HCT116 (cell line): ENCODE data around the gene PKIB. TPM values are rescaled to one million over a fixed set of nuclear protein-coding genes. Genes with fewer than 3 reads are reported as not detected.

Source experiments
- ATAC-seq: fragments of 200-7000 bp; cut with Tn5 transposase; 2 replicates; pipeline ENCODE4 v1.9.1; 2020; ENCODE audit warnings: mild to moderate bottlenecking, moderate library complexity
- BruUV-seq: library from RNA; stranded (reverse); fragments of 400-500 nt; replicated peaks from 2 replicates; lab custom pipeline; 2021; lab: Mats Ljungman, UMichigan
- CTCF ChIA-PET: fragments of 300-600 bp; sonication (Branson Sonifier 250); formaldehyde crosslinking; loops from one replicate; lab custom pipeline; 2021; ENCODE audit warnings: antibody characterized with exemption; lab: Charles Lee
- POLR2A ChIA-PET: fragments of 300-600, 350-600 bp; sonication (Branson Sonifier 250); formaldehyde crosslinking; loops from one replicate; lab custom pipeline; 2021; ENCODE audit warnings: antibody characterized with exemption; lab: Charles Lee
- RAD21 ChIA-PET, 2 experiments: fragments of 300-600 bp; sonication (Branson Sonifier 250); formaldehyde crosslinking; loops; one replicate each; lab custom pipeline; 2023; ENCODE audit warnings: low total read pairs in 2 of 2; ENCODE audit not compliant: uncharacterized antibody in 2 of 2, unreplicated experiment in 2 of 2, low non-redundant PET in 1 of 2; lab: Charles Lee
- DNase-seq: peaks from one replicate; pipeline ENCODE4 v3.0.0-alpha.2; 2010; ENCODE audit warnings: low read depth, low spot score
- H2AFZ ChIP-seq: fragments of 200-600 bp; shearing (Covaris generic), sonication (generic); 2 replicates; pipeline ENCODE4 v1.6.1; 2017; ENCODE audit warnings: low read depth, mixed run types, mixed read lengths, antibody characterized with exemption, low read length; ENCODE audit not compliant: poor library complexity, severe bottlenecking
- H3K27ac ChIP-seq: 2 replicates; pipeline ENCODE4 v1.5.1; 2012; ENCODE audit warnings: low read depth, low read length
- H3K27me3 ChIP-seq: fragments of 200-600 bp; sonication (generic); 2 replicates; pipeline ENCODE4 v1.6.1; 2016; ENCODE audit warnings: mixed run types, low read length, mixed read lengths; ENCODE audit not compliant: insufficient read depth
- H3K36me3 ChIP-seq, 2 experiments: fragments of 200-500 bp in 1 of 2; fragments of 200-600 bp in 1 of 2; sonication (Bioruptor generic) in 1 of 2; sonication (generic) in 1 of 2; 2 replicates each; pipeline versions ENCODE4 v1.5.1 to v1.6.1; 2014 to 2016; ENCODE audit warnings: low read length in 2 of 2, inconsistent platforms in 1 of 2, mixed read lengths in 1 of 2, mixed run types in 1 of 2; ENCODE audit not compliant: insufficient read depth in 2 of 2, control insufficient read depth in 1 of 2
- H3K4me1 ChIP-seq, 2 experiments: fragments of 200-600 bp in 1 of 2; sonication (generic) in 1 of 2; 2 replicates each; pipeline versions ENCODE4 v1.5.1 to v1.6.1; 2012 to 2017; ENCODE audit warnings: low read length in 2 of 2, inconsistent platforms in 1 of 2, mild to moderate bottlenecking in 1 of 2, mixed read lengths in 1 of 2, mixed run types in 1 of 2, moderate library complexity in 1 of 2; ENCODE audit not compliant: insufficient read depth in 2 of 2, control insufficient read depth in 1 of 2
- H3K4me2 ChIP-seq: fragments of 200-600 bp; sonication (generic); 2 replicates; pipeline ENCODE4 v1.6.1; 2017; ENCODE audit warnings: mixed run types, low read length, mixed read lengths
- H3K4me3 ChIP-seq, 2 experiments: fragments of 200-600 bp in 1 of 2; sonication (generic) in 1 of 2; replicated peaks in 1 of 2; 2 replicates each; pipeline ENCODE4 v1.5.1; 2011 to 2016; ENCODE audit warnings: low read length in 2 of 2, control low read depth in 1 of 2, low read depth in 1 of 2, mild to moderate bottlenecking in 1 of 2, mixed read lengths in 1 of 2, mixed run types in 1 of 2
- H3K79me2 ChIP-seq: fragments of 200-600 bp; sonication (generic); 2 replicates; pipeline ENCODE4 v1.6.1; 2017; ENCODE audit warnings: mild to moderate bottlenecking, mixed run types, low read length, moderate library complexity, mixed read lengths; ENCODE audit not compliant: insufficient read depth
- H3K9ac ChIP-seq: fragments of 200-600 bp; sonication (generic); 2 replicates; pipeline ENCODE4 v1.6.1; 2016; ENCODE audit warnings: low read length, mixed read lengths
- H3K9me2 ChIP-seq: fragments of 200-600 bp; sonication (generic), shearing (Covaris generic); 2 replicates; pipeline ENCODE4 v1.6.1; 2017; ENCODE audit warnings: mixed run types, mild to moderate bottlenecking, moderate library complexity; ENCODE audit not compliant: insufficient read depth
- H3K9me3 ChIP-seq, 2 experiments: fragments of 200-500 bp in 1 of 2; fragments of 200-600 bp in 1 of 2; sonication (Bioruptor generic) in 1 of 2; sonication (generic) in 1 of 2; 2 replicates each; pipeline ENCODE4 v1.6.1; 2014 to 2017; ENCODE audit warnings: low read length in 2 of 2, mixed read lengths in 2 of 2, inconsistent platforms in 1 of 2, low read depth in 1 of 2, mild to moderate bottlenecking in 1 of 2, mixed run types in 1 of 2, moderate library complexity in 1 of 2; ENCODE audit not compliant: control insufficient read depth in 1 of 2, insufficient read depth in 1 of 2
- H4K20me1 ChIP-seq: fragments of 200-600 bp; sonication (generic), shearing (Covaris generic); 2 replicates; pipeline ENCODE4 v1.6.1; 2017; ENCODE audit warnings: mixed run types, mild to moderate bottlenecking, moderate library complexity; ENCODE audit not compliant: insufficient read depth
- CBX3 ChIP-seq: IDR thresholded peaks from 2 replicates; pipeline ENCODE4 v1.6.1; 2012; ENCODE audit warnings: low read depth
- EGR1 ChIP-seq: IDR thresholded peaks from 2 replicates; pipeline ENCODE4 v1.6.1; 2012; ENCODE audit warnings: low read depth
- ELF1 ChIP-seq: IDR thresholded peaks from 2 replicates; pipeline ENCODE4 v1.6.1; 2012; ENCODE audit warnings: low read depth, borderline replicate concordance
- POLR2AphosphoS5 ChIP-seq: IDR thresholded peaks from 2 replicates; pipeline ENCODE4 v1.6.1; 2011; ENCODE audit warnings: mild to moderate bottlenecking, low read depth, low read length, moderate library complexity
- RAD21 ChIP-seq: IDR thresholded peaks from 2 replicates; pipeline ENCODE4 v1.6.1; 2012; ENCODE audit warnings: low read depth, mild to moderate bottlenecking
- SP1 ChIP-seq: IDR thresholded peaks from 2 replicates; pipeline ENCODE4 v1.6.1; 2012; ENCODE audit warnings: low read depth
- intact Hi-C: fragments of 100-400 bp; cut with micrococcal nuclease; formaldehyde crosslinking; loops from 2 replicates; pipeline ENCODE4 v1.10.0; 2022
- total RNA-seq: library from RNA; stranded (reverse); gene quantifications from one replicate; pipeline ENCODE4 v1.2.1, GENCODE V29; 2021; ENCODE audit not compliant: unreplicated experiment
- TF ChIP-seq, protein P1 (sequence below): IDR thresholded peaks from 2 replicates; pipeline ENCODE4 v1.6.1; 2011; ENCODE audit warnings: mild to moderate bottlenecking, low read length, moderate library complexity; ENCODE audit not compliant: insufficient replicate concordance; ENCODE audit errors: extremely low read depth
- TF ChIP-seq, protein P2 (sequence below), 3 experiments: fragments of 200-600 bp in 1 of 3; sonication (generic) in 1 of 3; IDR thresholded peaks in 2 of 3; conservative IDR thresholded peaks in 1 of 3; 2 replicates each; pipeline ENCODE4 v1.5.1; 2012 to 2017; ENCODE audit warnings: low read depth in 2 of 3, low read length in 2 of 3, antibody characterized with exemption in 1 of 3, borderline replicate concordance in 1 of 3, control low read depth in 1 of 3, mild to moderate bottlenecking in 1 of 3, mixed read lengths in 1 of 3, mixed run types in 1 of 3, moderate library complexity in 1 of 3; ENCODE audit not compliant: insufficient read depth in 1 of 3
- TF ChIP-seq, protein P3 (sequence below): IDR thresholded peaks from 2 replicates; pipeline ENCODE4 v1.6.1; 2012

PKIB gene
- total RNA-seq, 1 experiment from 2014 or later = 24.0 TPM

- TF ChIP-seq POLR2AphosphoS5 = no peak
- no peak for TF ChIP-seq ELF1
- TF ChIP-seq SP1 = no peak
- TF ChIP-seq, protein P1, sequence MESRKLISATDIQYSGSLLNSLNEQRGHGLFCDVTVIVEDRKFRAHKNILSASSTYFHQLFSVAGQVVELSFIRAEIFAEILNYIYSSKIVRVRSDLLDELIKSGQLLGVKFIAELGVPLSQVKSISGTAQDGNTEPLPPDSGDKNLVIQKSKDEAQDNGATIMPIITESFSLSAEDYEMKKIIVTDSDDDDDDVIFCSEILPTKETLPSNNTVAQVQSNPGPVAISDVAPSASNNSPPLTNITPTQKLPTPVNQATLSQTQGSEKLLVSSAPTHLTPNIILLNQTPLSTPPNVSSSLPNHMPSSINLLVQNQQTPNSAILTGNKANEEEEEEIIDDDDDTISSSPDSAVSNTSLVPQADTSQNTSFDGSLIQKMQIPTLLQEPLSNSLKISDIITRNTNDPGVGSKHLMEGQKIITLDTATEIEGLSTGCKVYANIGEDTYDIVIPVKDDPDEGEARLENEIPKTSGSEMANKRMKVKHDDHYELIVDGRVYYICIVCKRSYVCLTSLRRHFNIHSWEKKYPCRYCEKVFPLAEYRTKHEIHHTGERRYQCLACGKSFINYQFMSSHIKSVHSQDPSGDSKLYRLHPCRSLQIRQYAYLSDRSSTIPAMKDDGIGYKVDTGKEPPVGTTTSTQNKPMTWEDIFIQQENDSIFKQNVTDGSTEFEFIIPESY = no peak
- TF ChIP-seq, protein P2, sequence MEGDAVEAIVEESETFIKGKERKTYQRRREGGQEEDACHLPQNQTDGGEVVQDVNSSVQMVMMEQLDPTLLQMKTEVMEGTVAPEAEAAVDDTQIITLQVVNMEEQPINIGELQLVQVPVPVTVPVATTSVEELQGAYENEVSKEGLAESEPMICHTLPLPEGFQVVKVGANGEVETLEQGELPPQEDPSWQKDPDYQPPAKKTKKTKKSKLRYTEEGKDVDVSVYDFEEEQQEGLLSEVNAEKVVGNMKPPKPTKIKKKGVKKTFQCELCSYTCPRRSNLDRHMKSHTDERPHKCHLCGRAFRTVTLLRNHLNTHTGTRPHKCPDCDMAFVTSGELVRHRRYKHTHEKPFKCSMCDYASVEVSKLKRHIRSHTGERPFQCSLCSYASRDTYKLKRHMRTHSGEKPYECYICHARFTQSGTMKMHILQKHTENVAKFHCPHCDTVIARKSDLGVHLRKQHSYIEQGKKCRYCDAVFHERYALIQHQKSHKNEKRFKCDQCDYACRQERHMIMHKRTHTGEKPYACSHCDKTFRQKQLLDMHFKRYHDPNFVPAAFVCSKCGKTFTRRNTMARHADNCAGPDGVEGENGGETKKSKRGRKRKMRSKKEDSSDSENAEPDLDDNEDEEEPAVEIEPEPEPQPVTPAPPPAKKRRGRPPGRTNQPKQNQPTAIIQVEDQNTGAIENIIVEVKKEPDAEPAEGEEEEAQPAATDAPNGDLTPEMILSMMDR (IDR thresholded peaks at IDR 0.05 in 2 of 3, conservative IDR thresholded peaks at IDR 0.05 in 1 of 3; ENCODE audit: borderline replicate concordance in 1 of 3, insufficient read depth in 1 of 3, low read depth in 2 of 3, low read length in 2 of 3) = no peak
- TF ChIP-seq EGR1 = no peak
- TF ChIP-seq, protein P3, sequence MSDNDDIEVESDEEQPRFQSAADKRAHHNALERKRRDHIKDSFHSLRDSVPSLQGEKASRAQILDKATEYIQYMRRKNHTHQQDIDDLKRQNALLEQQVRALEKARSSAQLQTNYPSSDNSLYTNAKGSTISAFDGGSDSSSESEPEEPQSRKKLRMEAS = no peak
- TF ChIP-seq, all 23 proteins: peak for 0
Observed at GRCh38 chr6:122730334-122730733, 120.1 kb downstream of the PKIB start (continued).

GRCh38 chr6:122730775-122731386 lies 120.7 kb downstream of the PKIB start:
- H3K9me2 ChIP-seq = no peaks in the 10 kb centered on the region
- no peak overlapping the region for H3K27ac ChIP-seq
- H3K4me3 ChIP-seq = no peak overlapping the region
- no peaks in the 10 kb centered on the region for H3K27me3 ChIP-seq
- H2AFZ ChIP-seq = peak overlapping the region; percentile 80
- ATAC-seq (peak; percentile 65), DNase-seq (no peak)
- RAD21 ChIA-PET = interaction anchor here (1.1 to 1.7 kb wide), 3 partner anchors 109 to 138 kb away, joined by 3 to 7 read pairs (median 6); no protein-coding TSS in a partner anchor
- no peak overlapping the region for H3K9ac ChIP-seq
- no peaks in the 10 kb centered on the region for H3K9me3 ChIP-seq
- no peaks in the 10 kb centered on the region for H3K4me1 ChIP-seq
- H3K36me3 ChIP-seq = no peaks in the 10 kb centered on the region
- intact Hi-C loops = loop anchor here (1.0 to 5.0 kb wide), 3 partner anchors 108 to 586 kb away; no protein-coding TSS in a partner anchor
- POLR2A ChIA-PET = interaction anchor here (1.3 to 1.7 kb wide), 2 partner anchors 59 to 109 kb away, joined by 3 to 5 read pairs; no protein-coding TSS in a partner anchor
- no peaks in the 10 kb centered on the region for H4K20me1 ChIP-seq
- TF ChIP-seq RAD21 = peak; percentile 88
- TF ChIP-seq, protein P2 (IDR thresholded peaks at IDR 0.05 in 2 of 3, conservative IDR thresholded peaks at IDR 0.05 in 1 of 3; ENCODE audit: borderline replicate concordance in 1 of 3, insufficient read depth in 1 of 3, low read depth in 2 of 3, low read length in 2 of 3) = peak; percentile 54 to 79 (median 78); a peak in 5 of 6 replicates
- no peak for TF ChIP-seq CBX3
- H3K4me2 ChIP-seq = no peak overlapping the region
- no peaks in the 10 kb centered on the region for H3K79me2 ChIP-seq
- BruUV-seq = no TSS peak
- CTCF ChIA-PET = interaction anchor here (0.8 to 6.0 kb wide), 8 partner anchors 13 to 240 kb away, joined by 3 to 95 read pairs (median 4); partner anchors contain the start of genes PKIB and SMPDL3A
